HepG2 (cell line): ENCODE results near the gene CDT1. TPM values are rescaled to one million over a fixed set of nuclear protein-coding genes. Genes with fewer than 3 reads are reported as not detected.

Experiments
- ARNT2 ChIP-seq: sonication (generic); formaldehyde crosslinking; IDR thresholded peaks from 2 replicates; pipeline ENCODE4 v1.8.0; 2022; ENCODE audit warnings: mild to moderate bottlenecking, low read depth, missing genetic modification reagents, moderate library complexity
- CHD2 ChIP-seq: IDR thresholded peaks from 2 replicates; pipeline ENCODE4 v1.6.1; 2011; ENCODE audit warnings: low read depth, low read length, improper control_type of control experiment
- GTF2F1 ChIP-seq: fragments of 150-350 bp; IDR thresholded peaks from 2 replicates; pipeline ENCODE4 v1.6.1; 2014; ENCODE audit warnings: low read length
- JUN ChIP-seq: sonication (generic); formaldehyde crosslinking; IDR thresholded peaks from 2 replicates; pipeline ENCODE4 v1.4.0; 2020; ENCODE audit warnings: mild to moderate bottlenecking, missing genetic modification reagents
- KDM3A ChIP-seq: IDR thresholded peaks from 2 replicates; pipeline ENCODE4 v1.6.1; 2018; ENCODE audit warnings: low read depth, missing compliant biosample characterization
- PHB2 ChIP-seq: fragments of 450-650 bp; IDR thresholded peaks from 2 replicates; pipeline ENCODE4 v1.6.1; 2018; ENCODE audit not compliant: partially characterized antibody
- REXO4 ChIP-seq: sonication (generic); formaldehyde crosslinking; IDR thresholded peaks from 2 replicates; pipeline ENCODE4 v1.8.0; 2022; ENCODE audit warnings: missing genetic modification reagents, mild to moderate bottlenecking, borderline replicate concordance
- SALL1 ChIP-seq: sonication (generic); formaldehyde crosslinking; IDR thresholded peaks from 2 replicates; pipeline ENCODE4 v1.8.0; 2022; ENCODE audit warnings: mild to moderate bottlenecking, missing genetic modification reagents
- SALL2 ChIP-seq: sonication (generic); formaldehyde crosslinking; IDR thresholded peaks from 2 replicates; pipeline ENCODE4 v1.8.1; 2023; ENCODE audit warnings: mild to moderate bottlenecking, missing genetic modification reagents, inconsistent platforms
- SAP130 ChIP-seq: IDR thresholded peaks from 2 replicates; pipeline ENCODE4 v1.6.1; 2016; ENCODE audit warnings: low read depth
- SETDB1 ChIP-seq: sonication (generic); formaldehyde crosslinking; IDR thresholded peaks from 2 replicates; pipeline ENCODE4 v1.5.1; 2020; ENCODE audit warnings: missing genetic modification reagents, mild to moderate bottlenecking, borderline replicate concordance
- SRSF4 ChIP-seq: fragments of 200-400 bp; formaldehyde crosslinking; IDR thresholded peaks from one replicate; pipeline ENCODE4 v1.6.1; 2018; ENCODE audit warnings: mild to moderate bottlenecking, low read depth, low read length, moderate library complexity; ENCODE audit not compliant: poor library complexity, severe bottlenecking
- TAF1 ChIP-seq: sonication (generic); formaldehyde crosslinking; IDR thresholded peaks from 2 replicates; pipeline ENCODE4 v1.4.0; 2020; ENCODE audit warnings: missing genetic modification reagents
- TSC22D2 ChIP-seq: sonication (generic); formaldehyde crosslinking; IDR thresholded peaks from 2 replicates; pipeline ENCODE4 v1.5.1; 2020; ENCODE audit warnings: missing genetic modification reagents, mild to moderate bottlenecking, borderline replicate concordance
- ZNF263 ChIP-seq: sonication (generic); formaldehyde crosslinking; IDR thresholded peaks from 2 replicates; pipeline ENCODE4 v1.4.0; 2020; ENCODE audit warnings: missing genetic modification reagents
- ZNF280D ChIP-seq: sonication (generic); formaldehyde crosslinking; IDR thresholded peaks from 2 replicates; pipeline ENCODE4 v1.5.1; 2020; ENCODE audit warnings: mild to moderate bottlenecking, missing genetic modification reagents
- ZNF33B ChIP-seq: sonication (generic); formaldehyde crosslinking; IDR thresholded peaks from 2 replicates; pipeline ENCODE4 v1.5.1; 2020; ENCODE audit warnings: mild to moderate bottlenecking, missing genetic modification reagents
- ZNF484 ChIP-seq: sonication (generic); formaldehyde crosslinking; IDR thresholded peaks from 2 replicates; pipeline ENCODE4 v1.5.1; 2020; ENCODE audit warnings: mild to moderate bottlenecking, low read depth, missing genetic modification reagents, borderline replicate concordance
- ZNF607 ChIP-seq: sonication (generic); formaldehyde crosslinking; IDR thresholded peaks from 2 replicates; pipeline ENCODE4 v1.5.1; 2020; ENCODE audit warnings: missing genetic modification reagents, mild to moderate bottlenecking, borderline replicate concordance
- ZNF615 ChIP-seq: sonication (generic); formaldehyde crosslinking; IDR thresholded peaks from 2 replicates; pipeline ENCODE4 v1.5.0; 2020; ENCODE audit warnings: mild to moderate bottlenecking, missing genetic modification reagents, borderline replicate concordance
- ZNF879 ChIP-seq: sonication (generic); formaldehyde crosslinking; IDR thresholded peaks from 2 replicates; pipeline ENCODE4 v1.8.1; 2023; ENCODE audit warnings: missing genetic modification reagents
- polyA plus RNA-seq, 8 experiments: library from polyadenylated mRNA; depleted of rRNA in 3 of 8; stranded (reverse) in 7 of 8; unstranded in 1 of 8; fragments of >200 nt; fragmentation: Illumina TruSeq in 4 of 8; extraction: Trizol in 4 of 8; gene quantifications; 2 replicates each; pipeline versions ENCODE4 v1.2.1 to v1.2.3, GENCODE V29; 2011 to 2016; ENCODE audit warnings: low read depth in 4 of 8, missing spikeins in 1 of 8, mixed read lengths in 1 of 8; ENCODE audit not compliant: insufficient read depth in 1 of 8
- total RNA-seq, 5 experiments: library from RNA; depleted of rRNA; stranded (reverse); fragments of >200 nt; fragmentation: Illumina TruSeq; extraction: Trizol; gene quantifications; 2 replicates each; pipeline ENCODE4 v1.2.3, GENCODE V29; 2016; ENCODE audit warnings: low read depth in 1 of 5
- TF ChIP-seq, protein P1 (sequence below): sonication (generic); formaldehyde crosslinking; IDR thresholded peaks from 2 replicates; pipeline ENCODE4 v1.4.0; 2020; ENCODE audit warnings: missing genetic modification reagents
- TF ChIP-seq, protein P2 (sequence below): sonication (generic); formaldehyde crosslinking; IDR thresholded peaks from 2 replicates; pipeline ENCODE4 v1.4.0; 2020; ENCODE audit warnings: missing genetic modification reagents
- TF ChIP-seq, protein P3 (sequence below): sonication (generic); formaldehyde crosslinking; IDR thresholded peaks from 2 replicates; pipeline ENCODE4 v1.8.0; 2022; ENCODE audit warnings: mild to moderate bottlenecking, missing genetic modification reagents, moderate library complexity

CDT1 gene
- total and polyA plus RNA-seq, 2 of the 13 experiments (the other 11 are each of a cell fraction or from before 2014, with no cell fraction given), result 23.1 to 23.8 TPM

- TF ChIP-seq, protein P1, sequence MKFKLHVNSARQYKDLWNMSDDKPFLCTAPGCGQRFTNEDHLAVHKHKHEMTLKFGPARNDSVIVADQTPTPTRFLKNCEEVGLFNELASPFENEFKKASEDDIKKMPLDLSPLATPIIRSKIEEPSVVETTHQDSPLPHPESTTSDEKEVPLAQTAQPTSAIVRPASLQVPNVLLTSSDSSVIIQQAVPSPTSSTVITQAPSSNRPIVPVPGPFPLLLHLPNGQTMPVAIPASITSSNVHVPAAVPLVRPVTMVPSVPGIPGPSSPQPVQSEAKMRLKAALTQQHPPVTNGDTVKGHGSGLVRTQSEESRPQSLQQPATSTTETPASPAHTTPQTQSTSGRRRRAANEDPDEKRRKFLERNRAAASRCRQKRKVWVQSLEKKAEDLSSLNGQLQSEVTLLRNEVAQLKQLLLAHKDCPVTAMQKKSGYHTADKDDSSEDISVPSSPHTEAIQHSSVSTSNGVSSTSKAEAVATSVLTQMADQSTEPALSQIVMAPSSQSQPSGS (CRISPR knock-in tag), result peak; percentile 50; the same call in 1 of the 2 replicates
- TF ChIP-seq SAP130 (CRISPR knock-in tag), result peak; percentile 96
- 0 out of 2 replicates have a peak, but pooled peaks have one; percentile 17 for TF ChIP-seq KDM3A (CRISPR knock-in tag)
- no peak for TF ChIP-seq TSC22D2
- TF ChIP-seq SALL2, result peak; percentile 85; the same call in 1 of the 2 replicates
- TF ChIP-seq JUN, result no peak
- no peak for TF ChIP-seq PHB2
- TF ChIP-seq TAF1, result peak; percentile 59
- TF ChIP-seq ZNF607 (CRISPR knock-in tag), result peak; percentile 90; the same call in 1 of the 2 replicates
- TF ChIP-seq ZNF615 (CRISPR knock-in tag), result no peak
- TF ChIP-seq ZNF280D, result 0 out of 2 replicates have a peak, but pooled peaks have one; percentile 48
- TF ChIP-seq SALL1 (CRISPR knock-in tag), result peak; percentile 83
- TF ChIP-seq ZNF484 (CRISPR knock-in tag), result no peak
- TF ChIP-seq ZNF33B (CRISPR knock-in tag), result no peak
- TF ChIP-seq, protein P2, sequence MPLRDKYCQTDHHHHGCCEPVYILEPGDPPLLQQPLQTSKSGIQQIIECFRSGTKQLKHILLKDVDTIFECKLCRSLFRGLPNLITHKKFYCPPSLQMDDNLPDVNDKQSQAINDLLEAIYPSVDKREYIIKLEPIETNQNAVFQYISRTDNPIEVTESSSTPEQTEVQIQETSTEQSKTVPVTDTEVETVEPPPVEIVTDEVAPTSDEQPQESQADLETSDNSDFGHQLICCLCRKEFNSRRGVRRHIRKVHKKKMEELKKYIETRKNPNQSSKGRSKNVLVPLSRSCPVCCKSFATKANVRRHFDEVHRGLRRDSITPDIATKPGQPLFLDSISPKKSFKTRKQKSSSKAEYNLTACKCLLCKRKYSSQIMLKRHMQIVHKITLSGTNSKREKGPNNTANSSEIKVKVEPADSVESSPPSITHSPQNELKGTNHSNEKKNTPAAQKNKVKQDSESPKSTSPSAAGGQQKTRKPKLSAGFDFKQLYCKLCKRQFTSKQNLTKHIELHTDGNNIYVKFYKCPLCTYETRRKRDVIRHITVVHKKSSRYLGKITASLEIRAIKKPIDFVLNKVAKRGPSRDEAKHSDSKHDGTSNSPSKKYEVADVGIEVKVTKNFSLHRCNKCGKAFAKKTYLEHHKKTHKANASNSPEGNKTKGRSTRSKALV (CRISPR knock-in tag), result 0 out of 2 replicates have a peak, but pooled peaks have one; percentile 66
- no peak for TF ChIP-seq SRSF4
- no peak for TF ChIP-seq ZNF879 (CRISPR knock-in tag)
- no peak for TF ChIP-seq REXO4 (CRISPR knock-in tag)
- 0 out of 2 replicates have a peak, but pooled peaks have one; percentile 12 for TF ChIP-seq CHD2
- TF ChIP-seq, protein P3, sequence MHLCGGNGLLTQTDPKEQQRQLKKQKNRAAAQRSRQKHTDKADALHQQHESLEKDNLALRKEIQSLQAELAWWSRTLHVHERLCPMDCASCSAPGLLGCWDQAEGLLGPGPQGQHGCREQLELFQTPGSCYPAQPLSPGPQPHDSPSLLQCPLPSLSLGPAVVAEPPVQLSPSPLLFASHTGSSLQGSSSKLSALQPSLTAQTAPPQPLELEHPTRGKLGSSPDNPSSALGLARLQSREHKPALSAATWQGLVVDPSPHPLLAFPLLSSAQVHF, result no peak
- TF ChIP-seq GTF2F1, result no peak
- peak; percentile 92 for TF ChIP-seq ARNT2 (CRISPR knock-in tag)
- 0 out of 2 replicates have a peak, but pooled peaks have one; percentile 28 for TF ChIP-seq ZNF263 (CRISPR knock-in tag)
- TF ChIP-seq SETDB1, result no peak
Observed at GRCh38 chr16:88803264-88803987, at the start of gene CDT1 (continued).
